HG03108 (cell line): Measurements from ENCODE around the gene RAD54L2.
"Not testable (repeated sequence)": the region's sequence is repeated elsewhere in the genome, so short reads cannot be mapped to it uniquely, and the experiment has no call there.

Source experiments
- ATAC-seq: cut with Tn5 transposase; IDR thresholded peaks from one replicate; pipeline ENCODE4 v1.9.1; 2021; ENCODE audit warnings: moderate library complexity; ENCODE audit not compliant: unreplicated experiment

The RAD54L2 gene

GRCh38 chr3:51538115-51538458 lies 432 bp upstream of the RAD54L2 start:
- ATAC-seq, result no peak

- ATAC-seq, result no peak
Observed at GRCh38 chr3:51539291-51539941, 897 bp downstream of the RAD54L2 start.

GRCh38 chr3:51542596-51542995 lies 4.1 kb downstream of the RAD54L2 start:
- not testable (repeated sequence) for ATAC-seq

- no peak for ATAC-seq
Observed at GRCh38 chr3:51544011-51544775, 5.7 kb downstream of the RAD54L2 start.

- ATAC-seq, result no peak
Observed at GRCh38 chr3:51547274-51547673, 8.8 kb downstream of the RAD54L2 start.

- ATAC-seq, result no peak
Observed at GRCh38 chr3:51549311-51549710, 10.8 kb downstream of the RAD54L2 start.

- no peak for ATAC-seq
Observed at GRCh38 chr3:51550080-51550819, 11.7 kb downstream of the RAD54L2 start.

- ATAC-seq, result no peak
Observed at GRCh38 chr3:51557993-51558392, 19.5 kb downstream of the RAD54L2 start.

- ATAC-seq, result no peak
Observed at GRCh38 chr3:51559411-51559888, 20.9 kb downstream of the RAD54L2 start.

GRCh38 chr3:51559961-51560360 lies 21.4 kb downstream of the RAD54L2 start:
- ATAC-seq, result no peak

- not testable (repeated sequence) for ATAC-seq
Observed at GRCh38 chr3:51562403-51562802, 23.9 kb downstream of the RAD54L2 start.

GRCh38 chr3:51568036-51568435 lies 29.5 kb downstream of the RAD54L2 start:
- ATAC-seq, result no peak

GRCh38 chr3:51568996-51569395 lies 30.5 kb downstream of the RAD54L2 start:
- no peak for ATAC-seq

GRCh38 chr3:51578238-51578637 lies 39.7 kb downstream of the RAD54L2 start:
- no peak for ATAC-seq

GRCh38 chr3:51580418-51580817 lies 41.9 kb downstream of the RAD54L2 start:
- ATAC-seq, result no peak

- no peak for ATAC-seq
Observed at GRCh38 chr3:51581524-51581923, 43.0 kb downstream of the RAD54L2 start.

GRCh38 chr3:51585197-51585596 lies 46.7 kb downstream of the RAD54L2 start:
- ATAC-seq, result no peak

GRCh38 chr3:51585871-51586270 lies 47.4 kb downstream of the RAD54L2 start:
- ATAC-seq, result no peak
